Measurements from ENCODE around the gene PTOV1. TPM values are rescaled to one million over a fixed set of nuclear protein-coding genes. Genes with fewer than 3 reads are reported as not detected.

PTOV1 gene
- total RNA-seq, 1 experiment from 2014 or later, result 296 TPM

DNA sequence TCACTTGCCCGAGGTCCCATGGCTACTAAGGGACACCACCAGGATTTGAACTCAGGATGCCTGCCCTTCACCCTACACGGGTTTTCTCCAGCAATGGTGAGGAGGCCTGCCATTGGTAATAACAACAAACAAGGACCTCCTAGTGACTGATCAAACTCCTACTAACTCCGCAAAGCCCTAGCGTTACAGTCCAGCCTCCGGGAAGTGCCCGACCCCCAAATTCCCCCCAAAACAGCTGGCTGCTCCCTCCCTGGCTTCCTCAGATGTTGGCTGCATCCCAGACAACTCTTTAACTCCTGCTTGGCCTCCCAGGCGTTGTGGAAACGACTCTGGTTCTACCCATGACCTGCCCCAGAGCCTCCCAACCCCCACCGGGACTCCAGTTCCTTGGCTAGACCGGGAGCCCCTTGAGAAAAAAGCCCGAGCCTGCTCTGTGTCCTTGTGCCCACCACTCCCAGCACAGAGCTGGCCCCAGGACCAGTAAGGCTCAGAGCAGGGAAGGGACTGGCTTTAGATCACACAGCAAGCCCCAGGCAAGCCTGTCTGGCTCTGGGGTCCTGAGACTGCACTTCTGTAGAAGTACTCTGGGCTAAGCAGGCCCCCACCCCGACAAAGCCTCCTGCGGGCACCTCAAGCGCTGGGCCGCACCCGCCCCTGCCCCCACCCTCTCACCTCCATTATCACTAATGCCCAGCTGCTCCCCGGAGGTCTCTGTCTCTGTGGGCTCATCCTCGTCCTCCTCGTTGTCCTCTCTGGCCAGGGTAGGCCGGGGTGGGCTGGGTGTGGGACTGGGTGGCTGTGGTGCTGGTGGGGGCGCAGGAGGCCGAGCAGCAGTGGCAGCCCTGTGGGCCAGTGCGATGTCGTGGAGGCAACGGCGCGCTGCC lies 21.5 kb downstream of the PTOV1 start:
- CTCF ChIA-PET, result no interaction called here
- POLR2A ChIA-PET, result no interaction called here
- no peak for DNase-seq (ENCODE audit: low spot score)
- H3K27ac Mint-ChIP-seq, result peak overlapping the region; percentile 60; the same call in 1 of the 2 replicates
- TF ChIP-seq, protein P1, sequence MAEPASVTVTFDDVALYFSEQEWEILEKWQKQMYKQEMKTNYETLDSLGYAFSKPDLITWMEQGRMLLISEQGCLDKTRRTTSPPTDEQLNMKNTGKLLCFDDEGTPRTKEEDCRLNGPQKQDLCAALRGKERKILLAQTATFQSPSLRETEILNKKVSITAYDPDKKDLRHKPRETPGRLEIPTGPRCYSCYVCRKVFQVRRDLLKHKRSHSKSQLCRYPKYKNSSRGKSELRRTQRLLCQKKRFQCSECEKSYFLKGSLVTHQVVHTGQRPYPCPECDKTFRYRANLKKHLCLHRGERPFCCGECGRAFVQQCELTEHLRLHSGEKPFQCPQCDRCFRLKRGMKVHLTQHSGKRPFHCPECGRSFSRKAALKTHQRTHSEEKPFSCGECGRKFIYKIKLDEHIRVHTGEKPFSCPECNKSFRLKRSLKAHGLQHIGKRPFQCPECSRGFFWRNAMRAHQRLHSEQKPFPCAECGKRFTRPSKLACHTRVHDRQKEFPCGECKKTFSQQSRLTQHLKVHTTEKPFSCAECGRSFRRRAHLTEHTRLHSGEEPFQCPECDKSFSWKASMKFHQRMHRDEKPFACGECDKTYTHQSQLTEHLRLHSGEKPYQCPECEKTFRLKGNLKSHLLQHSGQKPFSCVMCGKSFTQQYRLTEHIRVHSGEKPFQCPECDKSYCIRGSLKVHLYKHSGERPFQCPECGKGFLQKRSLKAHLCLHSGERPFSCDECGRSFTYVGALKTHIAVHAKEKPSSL (CRISPR knock-in tag; conservative IDR thresholded peaks at IDR 0.05), result no peak
- TF ChIP-seq ZNF396 (CRISPR knock-in tag; IDR thresholded peaks at IDR 0.05; ENCODE audit: borderline replicate concordance) (no peak), FOXK1 (CRISPR knock-in tag; IDR thresholded peaks at IDR 0.05) (no peak), EMX1 (CRISPR knock-in tag; IDR thresholded peaks at IDR 0.05) (no peak), SOX15 (CRISPR knock-in tag; IDR thresholded peaks at IDR 0.05) (no peak), CREM (CRISPR knock-in tag; IDR thresholded peaks at IDR 0.05) (no peak), ZNF416 (CRISPR knock-in tag; IDR thresholded peaks at IDR 0.05) (no peak)
- TF ChIP-seq, protein P2, sequence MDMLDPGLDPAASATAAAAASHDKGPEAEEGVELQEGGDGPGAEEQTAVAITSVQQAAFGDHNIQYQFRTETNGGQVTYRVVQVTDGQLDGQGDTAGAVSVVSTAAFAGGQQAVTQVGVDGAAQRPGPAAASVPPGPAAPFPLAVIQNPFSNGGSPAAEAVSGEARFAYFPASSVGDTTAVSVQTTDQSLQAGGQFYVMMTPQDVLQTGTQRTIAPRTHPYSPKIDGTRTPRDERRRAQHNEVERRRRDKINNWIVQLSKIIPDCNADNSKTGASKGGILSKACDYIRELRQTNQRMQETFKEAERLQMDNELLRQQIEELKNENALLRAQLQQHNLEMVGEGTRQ (CRISPR knock-in tag; IDR thresholded peaks at IDR 0.05), result no peak
- TF ChIP-seq, protein P3, sequence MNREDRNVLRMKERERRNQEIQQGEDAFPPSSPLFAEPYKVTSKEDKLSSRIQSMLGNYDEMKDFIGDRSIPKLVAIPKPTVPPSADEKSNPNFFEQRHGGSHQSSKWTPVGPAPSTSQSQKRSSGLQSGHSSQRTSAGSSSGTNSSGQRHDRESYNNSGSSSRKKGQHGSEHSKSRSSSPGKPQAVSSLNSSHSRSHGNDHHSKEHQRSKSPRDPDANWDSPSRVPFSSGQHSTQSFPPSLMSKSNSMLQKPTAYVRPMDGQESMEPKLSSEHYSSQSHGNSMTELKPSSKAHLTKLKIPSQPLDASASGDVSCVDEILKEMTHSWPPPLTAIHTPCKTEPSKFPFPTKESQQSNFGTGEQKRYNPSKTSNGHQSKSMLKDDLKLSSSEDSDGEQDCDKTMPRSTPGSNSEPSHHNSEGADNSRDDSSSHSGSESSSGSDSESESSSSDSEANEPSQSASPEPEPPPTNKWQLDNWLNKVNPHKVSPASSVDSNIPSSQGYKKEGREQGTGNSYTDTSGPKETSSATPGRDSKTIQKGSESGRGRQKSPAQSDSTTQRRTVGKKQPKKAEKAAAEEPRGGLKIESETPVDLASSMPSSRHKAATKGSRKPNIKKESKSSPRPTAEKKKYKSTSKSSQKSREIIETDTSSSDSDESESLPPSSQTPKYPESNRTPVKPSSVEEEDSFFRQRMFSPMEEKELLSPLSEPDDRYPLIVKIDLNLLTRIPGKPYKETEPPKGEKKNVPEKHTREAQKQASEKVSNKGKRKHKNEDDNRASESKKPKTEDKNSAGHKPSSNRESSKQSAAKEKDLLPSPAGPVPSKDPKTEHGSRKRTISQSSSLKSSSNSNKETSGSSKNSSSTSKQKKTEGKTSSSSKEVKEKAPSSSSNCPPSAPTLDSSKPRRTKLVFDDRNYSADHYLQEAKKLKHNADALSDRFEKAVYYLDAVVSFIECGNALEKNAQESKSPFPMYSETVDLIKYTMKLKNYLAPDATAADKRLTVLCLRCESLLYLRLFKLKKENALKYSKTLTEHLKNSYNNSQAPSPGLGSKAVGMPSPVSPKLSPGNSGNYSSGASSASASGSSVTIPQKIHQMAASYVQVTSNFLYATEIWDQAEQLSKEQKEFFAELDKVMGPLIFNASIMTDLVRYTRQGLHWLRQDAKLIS (CRISPR knock-in tag; IDR thresholded peaks at IDR 0.05; ENCODE audit: borderline replicate concordance), result no peak
- TF ChIP-seq, protein P4, sequence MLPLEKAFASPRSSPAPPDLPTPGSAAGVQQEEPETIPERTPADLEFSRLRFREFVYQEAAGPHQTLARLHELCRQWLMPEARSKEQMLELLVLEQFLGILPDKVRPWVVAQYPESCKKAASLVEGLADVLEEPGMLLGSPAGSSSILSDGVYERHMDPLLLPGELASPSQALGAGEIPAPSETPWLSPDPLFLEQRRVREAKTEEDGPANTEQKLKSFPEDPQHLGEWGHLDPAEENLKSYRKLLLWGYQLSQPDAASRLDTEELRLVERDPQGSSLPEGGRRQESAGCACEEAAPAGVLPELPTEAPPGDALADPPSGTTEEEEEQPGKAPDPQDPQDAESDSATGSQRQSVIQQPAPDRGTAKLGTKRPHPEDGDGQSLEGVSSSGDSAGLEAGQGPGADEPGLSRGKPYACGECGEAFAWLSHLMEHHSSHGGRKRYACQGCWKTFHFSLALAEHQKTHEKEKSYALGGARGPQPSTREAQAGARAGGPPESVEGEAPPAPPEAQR (CRISPR knock-in tag; IDR thresholded peaks at IDR 0.05), result no peak
- TF ChIP-seq, protein P5, sequence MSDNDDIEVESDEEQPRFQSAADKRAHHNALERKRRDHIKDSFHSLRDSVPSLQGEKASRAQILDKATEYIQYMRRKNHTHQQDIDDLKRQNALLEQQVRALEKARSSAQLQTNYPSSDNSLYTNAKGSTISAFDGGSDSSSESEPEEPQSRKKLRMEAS (CRISPR knock-in tag; IDR thresholded peaks at IDR 0.05), result no peak
- TF ChIP-seq, protein P6, sequence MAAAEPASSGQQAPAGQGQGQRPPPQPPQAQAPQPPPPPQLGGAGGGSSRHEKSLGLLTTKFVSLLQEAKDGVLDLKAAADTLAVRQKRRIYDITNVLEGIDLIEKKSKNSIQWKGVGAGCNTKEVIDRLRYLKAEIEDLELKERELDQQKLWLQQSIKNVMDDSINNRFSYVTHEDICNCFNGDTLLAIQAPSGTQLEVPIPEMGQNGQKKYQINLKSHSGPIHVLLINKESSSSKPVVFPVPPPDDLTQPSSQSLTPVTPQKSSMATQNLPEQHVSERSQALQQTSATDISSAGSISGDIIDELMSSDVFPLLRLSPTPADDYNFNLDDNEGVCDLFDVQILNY (CRISPR knock-in tag; IDR thresholded peaks at IDR 0.05), result no peak
- TF ChIP-seq, protein P7, sequence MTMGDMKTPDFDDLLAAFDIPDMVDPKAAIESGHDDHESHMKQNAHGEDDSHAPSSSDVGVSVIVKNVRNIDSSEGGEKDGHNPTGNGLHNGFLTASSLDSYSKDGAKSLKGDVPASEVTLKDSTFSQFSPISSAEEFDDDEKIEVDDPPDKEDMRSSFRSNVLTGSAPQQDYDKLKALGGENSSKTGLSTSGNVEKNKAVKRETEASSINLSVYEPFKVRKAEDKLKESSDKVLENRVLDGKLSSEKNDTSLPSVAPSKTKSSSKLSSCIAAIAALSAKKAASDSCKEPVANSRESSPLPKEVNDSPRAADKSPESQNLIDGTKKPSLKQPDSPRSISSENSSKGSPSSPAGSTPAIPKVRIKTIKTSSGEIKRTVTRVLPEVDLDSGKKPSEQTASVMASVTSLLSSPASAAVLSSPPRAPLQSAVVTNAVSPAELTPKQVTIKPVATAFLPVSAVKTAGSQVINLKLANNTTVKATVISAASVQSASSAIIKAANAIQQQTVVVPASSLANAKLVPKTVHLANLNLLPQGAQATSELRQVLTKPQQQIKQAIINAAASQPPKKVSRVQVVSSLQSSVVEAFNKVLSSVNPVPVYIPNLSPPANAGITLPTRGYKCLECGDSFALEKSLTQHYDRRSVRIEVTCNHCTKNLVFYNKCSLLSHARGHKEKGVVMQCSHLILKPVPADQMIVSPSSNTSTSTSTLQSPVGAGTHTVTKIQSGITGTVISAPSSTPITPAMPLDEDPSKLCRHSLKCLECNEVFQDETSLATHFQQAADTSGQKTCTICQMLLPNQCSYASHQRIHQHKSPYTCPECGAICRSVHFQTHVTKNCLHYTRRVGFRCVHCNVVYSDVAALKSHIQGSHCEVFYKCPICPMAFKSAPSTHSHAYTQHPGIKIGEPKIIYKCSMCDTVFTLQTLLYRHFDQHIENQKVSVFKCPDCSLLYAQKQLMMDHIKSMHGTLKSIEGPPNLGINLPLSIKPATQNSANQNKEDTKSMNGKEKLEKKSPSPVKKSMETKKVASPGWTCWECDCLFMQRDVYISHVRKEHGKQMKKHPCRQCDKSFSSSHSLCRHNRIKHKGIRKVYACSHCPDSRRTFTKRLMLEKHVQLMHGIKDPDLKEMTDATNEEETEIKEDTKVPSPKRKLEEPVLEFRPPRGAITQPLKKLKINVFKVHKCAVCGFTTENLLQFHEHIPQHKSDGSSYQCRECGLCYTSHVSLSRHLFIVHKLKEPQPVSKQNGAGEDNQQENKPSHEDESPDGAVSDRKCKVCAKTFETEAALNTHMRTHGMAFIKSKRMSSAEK (CRISPR knock-in tag; IDR thresholded peaks at IDR 0.05; ENCODE audit: borderline replicate concordance), result no peak
- no peaks in the 10 kb centered on the region for H3K27me3 Mint-ChIP-seq (ENCODE audit: low read depth)
- no peak for ATAC-seq
- no peaks in the 10 kb centered on the region for H3K36me3 Mint-ChIP-seq
- peaks cover 3% of the 10 kb centered on the region; the same call in 1 of the 2 replicates for H3K9me3 Mint-ChIP-seq
- no peak overlapping the region for H3K4me3 Mint-ChIP-seq
- H3K4me1 Mint-ChIP-seq, result peaks cover 14% of the 10 kb centered on the region

Data from WTC11 (cell line).